GM18502 (cell line): Measurements from ENCODE around the gene STARD4.

Experiments
- ATAC-seq: cut with Tn5 transposase; IDR thresholded peaks from one replicate; pipeline ENCODE4 v1.9.1; 2021; ENCODE audit warnings: mild to moderate bottlenecking; ENCODE audit not compliant: unreplicated experiment, poor library complexity

Gene STARD4

GRCh38 chr5:111512375-111513130 is at the start of gene STARD4:
Gene STARD4, minus strand, starts transcription at chr5:111512535. Its CDS starts 5,102 bp downstream, at chr5:111507433.
- peak; percentile 91 for ATAC-seq

- ATAC-seq: no peak
Observed at GRCh38 chr5:111559680-111560079, 47.3 kb upstream of the STARD4 start.

- no peak for ATAC-seq
Observed at GRCh38 chr5:111557686-111558085, 45.4 kb upstream of the STARD4 start.

GRCh38 chr5:111557111-111557510 is 44.8 kb upstream of the STARD4 start:
- no peak for ATAC-seq

- no peak for ATAC-seq
Observed at GRCh38 chr5:111556501-111556900, 44.2 kb upstream of the STARD4 start.

- no peak for ATAC-seq
Observed at GRCh38 chr5:111555760-111556159, 43.4 kb upstream of the STARD4 start.

- ATAC-seq: no peak
Observed at GRCh38 chr5:111553868-111554267, 41.5 kb upstream of the STARD4 start.

- no peak for ATAC-seq
Observed at GRCh38 chr5:111552896-111553295, 40.6 kb upstream of the STARD4 start.

GRCh38 chr5:111552492-111552891 is 40.2 kb upstream of the STARD4 start:
- ATAC-seq: no peak

GRCh38 chr5:111551569-111552275 is 39.4 kb upstream of the STARD4 start:
- no peak for ATAC-seq

GRCh38 chr5:111551161-111551560 is 38.8 kb upstream of the STARD4 start:
- no peak for ATAC-seq

- ATAC-seq: peak; percentile 95
Observed at GRCh38 chr5:111550282-111551020, 38.1 kb upstream of the STARD4 start.

GRCh38 chr5:111548992-111549649 is 36.8 kb upstream of the STARD4 start:
- no peak for ATAC-seq

GRCh38 chr5:111548348-111548950 is 36.1 kb upstream of the STARD4 start:
- ATAC-seq: no peak

GRCh38 chr5:111545031-111545430 is 32.7 kb upstream of the STARD4 start:
- ATAC-seq: no peak

GRCh38 chr5:111537141-111538024 is 25.0 kb upstream of the STARD4 start:
- no peak for ATAC-seq

- no peak for ATAC-seq
Observed at GRCh38 chr5:111535879-111536549, 23.7 kb upstream of the STARD4 start.

- no peak for ATAC-seq
Observed at GRCh38 chr5:111532886-111533582, 20.7 kb upstream of the STARD4 start.
